GM18502 (cell line): Measurements from ENCODE around the gene KCNN1.
"Not testable (repeated sequence)": the region's sequence is repeated elsewhere in the genome, so short reads cannot be mapped to it uniquely, and the experiment has no call there.

Experiments used
- ATAC-seq: cut with Tn5 transposase; IDR thresholded peaks from one replicate; pipeline ENCODE4 v1.9.1; 2021; ENCODE audit warnings: mild to moderate bottlenecking; ENCODE audit not compliant: unreplicated experiment, poor library complexity

Gene KCNN1

GRCh38 chr19:17966550-17967256, at the start of gene KCNN1:
KCNN1 (plus strand) TSS chr19:17967107; CDS start chr19:17973889, 6,782 bp downstream.
- no peak for ATAC-seq

GRCh38 chr19:17918151-17918550, 48.8 kb upstream of the KCNN1 start:
- ATAC-seq = not testable (repeated sequence)

DNA sequence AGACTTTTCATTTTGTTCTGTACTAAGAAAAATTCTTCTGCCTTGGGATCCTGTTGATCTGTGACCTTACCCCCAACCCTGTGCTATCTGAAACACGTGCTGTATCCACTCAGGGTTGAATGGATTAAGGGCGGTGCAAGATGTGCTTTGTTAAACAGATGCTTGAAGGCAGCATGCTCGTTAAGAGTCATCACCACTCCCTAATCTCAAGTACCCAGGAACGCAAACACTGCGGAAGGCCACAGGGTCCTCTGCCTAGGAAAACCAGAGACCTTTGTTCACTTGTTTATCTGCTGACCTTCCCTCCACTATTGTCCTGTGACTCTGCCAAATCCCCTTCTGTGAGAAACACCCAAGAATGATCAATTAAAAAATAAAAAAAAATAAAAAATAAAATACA, 47.8 kb upstream of the KCNN1 start:
- ATAC-seq = not testable (repeated sequence)

GRCh38 chr19:17920527-17920926, 46.4 kb upstream of the KCNN1 start:
- no peak for ATAC-seq

DNA sequence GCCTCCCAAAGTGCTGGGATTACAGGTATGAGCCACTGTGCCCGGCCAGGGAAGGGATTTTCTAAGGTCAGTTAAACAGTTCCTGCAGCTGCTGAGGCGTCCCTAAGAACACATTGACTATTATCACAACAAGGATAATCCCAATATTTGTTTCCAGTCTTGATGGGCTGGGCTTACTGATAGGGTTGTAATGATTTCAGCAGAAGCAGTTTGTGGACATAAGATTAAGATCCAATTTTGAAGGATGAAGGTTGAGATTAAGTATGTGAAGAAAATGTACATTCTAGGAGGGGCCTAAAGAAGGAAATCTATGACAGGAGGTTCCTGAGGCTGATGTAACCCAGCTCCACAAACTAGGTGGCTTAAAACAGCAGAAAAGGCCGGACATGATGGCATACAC, 44.8 kb upstream of the KCNN1 start:
- no peak for ATAC-seq

DNA sequence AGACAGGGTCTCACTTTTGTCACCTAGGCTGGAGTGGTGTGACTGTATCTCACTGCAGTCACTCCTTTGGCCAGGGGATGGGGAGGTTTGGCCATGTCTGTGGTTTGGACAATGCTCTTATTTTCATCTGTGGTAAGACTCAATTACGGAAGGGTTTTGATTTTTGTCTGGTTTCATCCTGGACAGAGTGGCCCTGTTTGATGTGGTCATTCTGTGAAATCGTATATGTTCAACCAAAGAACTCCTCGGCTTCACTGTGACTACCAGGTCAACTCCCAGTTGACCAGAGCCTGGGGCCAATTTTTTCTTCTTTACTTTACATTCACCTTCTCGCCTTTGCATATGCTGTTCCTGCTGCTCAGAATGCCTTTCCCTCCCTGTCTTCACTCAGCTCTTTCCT, 40.9 kb upstream of the KCNN1 start:
- ATAC-seq = no peak

DNA sequence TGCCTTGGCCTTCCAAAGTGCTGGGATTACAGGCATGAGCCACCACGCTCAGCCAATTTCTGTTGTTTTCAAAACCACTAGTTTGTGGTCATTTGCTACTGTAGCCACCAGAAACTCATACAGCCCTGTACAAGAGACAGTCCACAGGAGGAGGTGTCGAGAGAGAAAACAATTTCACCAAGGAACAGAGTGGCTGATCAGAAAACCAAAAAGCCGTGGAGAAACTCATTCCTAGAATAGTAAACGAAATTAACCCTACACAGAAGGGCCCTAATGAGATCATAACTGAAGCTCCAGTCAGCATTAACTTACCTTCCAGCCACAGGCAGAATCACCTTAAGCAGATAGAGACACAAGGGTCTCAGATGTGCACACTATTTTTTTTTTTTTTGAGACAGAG, 37.9 kb upstream of the KCNN1 start:
- ATAC-seq = no peak

DNA sequence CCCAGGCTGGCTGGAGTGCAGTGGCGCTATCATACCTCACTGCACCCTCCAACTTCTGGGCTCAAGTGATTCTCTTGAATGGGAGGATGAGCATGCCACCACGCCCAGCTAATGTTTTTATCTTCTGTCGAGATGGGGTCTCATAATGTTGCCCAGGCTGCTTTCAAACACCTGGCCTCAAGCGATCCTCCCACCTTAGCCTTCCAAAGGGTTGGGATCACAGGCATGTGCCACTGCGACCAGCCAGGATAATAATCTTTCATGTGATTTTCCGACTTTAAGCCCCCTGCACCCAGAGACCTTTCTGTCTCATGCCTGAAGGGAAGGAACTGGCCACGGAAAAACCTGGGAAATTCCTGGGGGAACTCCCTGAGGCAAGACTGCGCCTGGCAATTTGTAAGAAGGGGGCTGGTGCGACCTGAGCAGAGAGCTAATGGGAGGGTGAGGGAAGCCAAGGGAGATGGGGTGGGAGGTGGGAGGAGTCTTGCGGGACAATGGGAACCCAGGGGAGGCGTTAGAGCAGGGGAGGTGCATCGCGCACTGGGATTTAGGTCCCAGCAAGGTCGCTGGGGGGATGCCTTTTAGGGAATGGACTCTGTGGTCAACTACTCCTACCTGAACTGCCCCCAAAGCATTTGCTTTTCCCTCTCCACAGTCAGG, 35.2 kb upstream of the KCNN1 start:
- ATAC-seq = no peak

DNA sequence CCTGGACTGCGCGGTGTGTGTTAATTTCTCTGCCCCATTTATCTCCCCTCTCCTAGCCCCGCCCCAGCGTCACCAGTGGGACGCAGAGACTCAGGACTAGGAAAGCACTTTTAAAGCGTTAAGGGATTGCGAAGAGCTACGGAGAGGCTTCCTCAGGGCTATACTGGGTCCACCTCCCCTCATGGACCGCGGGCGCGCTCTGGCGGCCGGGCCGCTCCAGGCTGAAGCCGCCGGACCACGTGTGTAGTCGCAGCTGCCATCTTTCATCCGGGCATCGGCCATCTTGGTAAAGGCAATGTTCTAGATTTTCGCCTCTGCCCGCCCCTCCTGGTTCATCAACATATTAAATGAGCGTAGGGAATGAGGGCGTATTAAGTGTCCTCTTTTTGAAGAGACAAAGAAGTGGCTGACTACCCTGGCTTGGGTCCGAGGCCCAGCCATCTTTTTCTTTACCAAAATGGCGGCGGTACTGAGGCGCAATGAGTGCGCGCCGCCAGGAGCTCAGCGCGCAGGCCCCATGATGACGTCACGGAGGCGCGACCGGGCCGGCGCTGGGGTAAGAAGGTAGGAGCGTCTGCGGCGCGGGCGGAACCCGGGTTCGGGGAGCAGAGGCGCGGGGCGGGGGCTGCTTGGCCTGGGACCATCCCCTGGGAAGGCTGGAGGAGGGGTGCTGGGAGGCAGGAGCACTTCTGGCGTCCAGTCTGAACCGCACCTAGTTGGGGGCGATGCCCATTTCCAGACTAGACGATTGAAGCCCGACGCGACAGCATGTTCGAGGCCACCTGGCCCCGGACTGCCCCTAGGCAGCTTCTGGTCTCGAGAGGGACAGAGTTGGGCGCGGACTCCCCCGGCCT, 34.2 kb upstream of the KCNN1 start, which contains the start of gene CCDC124:
TSS of gene CCDC124 (plus strand) at position 531 of the 854 bp plus-strand sequence. CDS start 3,406 bp downstream, outside the sequence.
- ATAC-seq = peak; percentile 76

- ATAC-seq = no peak
Measured at GRCh38 chr19:17933414-17934129, 33.3 kb upstream of the KCNN1 start.

DNA sequence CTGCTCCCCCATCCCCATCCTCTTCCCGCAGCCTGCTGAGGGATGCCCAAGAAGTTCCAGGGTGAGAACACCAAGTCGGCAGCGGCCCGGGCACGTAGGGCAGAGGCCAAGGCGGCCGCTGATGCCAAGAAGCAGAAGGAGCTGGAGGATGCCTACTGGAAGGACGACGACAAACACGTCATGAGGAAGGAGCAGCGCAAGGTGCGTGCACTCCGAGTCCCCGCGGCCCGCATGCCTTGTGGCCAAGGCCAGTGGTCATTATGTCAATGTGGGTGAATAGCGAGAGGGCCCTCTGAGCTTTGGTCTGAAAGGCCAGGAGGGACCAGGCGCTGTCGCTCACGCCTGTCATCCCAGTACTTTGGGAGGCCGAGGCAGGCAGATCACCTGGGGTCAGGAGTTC, 30.5 kb upstream of the KCNN1 start:
- ATAC-seq = no peak

DNA sequence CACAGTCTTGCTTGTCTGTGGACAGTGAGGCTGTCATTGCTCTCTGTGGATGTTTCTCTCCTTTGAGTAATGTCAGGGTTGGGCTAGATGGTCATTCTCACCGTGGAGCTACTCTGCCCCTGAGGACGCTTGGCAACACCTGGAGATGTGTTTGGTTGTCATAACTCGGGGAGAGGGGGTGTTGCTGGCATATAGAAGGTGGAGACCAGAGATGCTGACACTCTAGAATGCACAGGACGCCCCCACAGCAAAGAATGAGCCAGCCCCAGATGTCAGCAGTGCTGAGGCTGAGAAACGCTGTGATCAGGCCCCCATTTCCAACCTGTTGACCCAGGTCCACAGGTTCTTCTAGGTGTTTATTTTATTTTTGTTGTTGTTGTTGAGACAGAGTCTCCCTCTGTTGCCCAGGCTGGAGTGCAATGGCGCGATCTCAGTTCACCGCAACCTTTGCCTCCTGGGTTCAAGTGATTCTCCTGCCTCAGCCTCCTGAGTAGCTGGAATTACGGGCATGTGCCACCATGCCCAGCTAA, 29.5 kb upstream of the KCNN1 start:
- ATAC-seq = no peak

DNA sequence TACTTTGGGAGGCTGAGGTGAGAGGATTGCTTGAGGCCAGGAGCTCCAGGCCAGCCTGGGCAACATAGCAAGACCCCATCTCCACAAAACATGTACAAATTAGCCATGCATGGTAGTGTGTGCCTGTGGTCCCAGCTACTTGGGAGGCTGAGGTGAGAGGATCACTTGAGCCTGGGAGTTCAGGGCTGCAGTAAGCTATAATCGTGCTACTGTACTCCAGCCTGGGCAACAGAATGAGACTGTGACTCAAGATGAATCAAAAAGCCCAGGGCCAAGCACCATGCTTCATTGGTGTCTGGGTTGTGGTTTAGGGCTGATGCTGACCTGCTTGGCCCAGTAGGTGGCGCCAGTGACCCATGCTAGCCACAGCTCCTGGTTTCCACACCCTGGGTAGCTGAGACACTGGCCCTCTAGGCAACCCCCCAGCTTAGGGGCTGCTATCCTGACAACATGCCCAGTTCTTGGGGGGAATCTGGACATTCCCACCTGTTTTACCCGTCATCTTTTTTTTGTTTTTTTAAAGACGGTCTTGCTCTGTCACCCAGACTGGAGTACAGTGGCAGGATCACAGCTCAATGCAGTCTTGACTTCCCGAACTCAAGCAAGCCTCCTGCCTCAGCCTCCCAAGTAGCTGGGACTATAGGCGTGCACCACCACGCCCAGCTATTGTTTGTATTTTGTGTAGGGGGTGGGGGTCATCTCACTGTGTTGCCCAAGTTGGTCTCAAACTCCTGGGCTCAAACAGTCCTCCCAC, 28.6 kb upstream of the KCNN1 start:
- ATAC-seq = no peak

DNA sequence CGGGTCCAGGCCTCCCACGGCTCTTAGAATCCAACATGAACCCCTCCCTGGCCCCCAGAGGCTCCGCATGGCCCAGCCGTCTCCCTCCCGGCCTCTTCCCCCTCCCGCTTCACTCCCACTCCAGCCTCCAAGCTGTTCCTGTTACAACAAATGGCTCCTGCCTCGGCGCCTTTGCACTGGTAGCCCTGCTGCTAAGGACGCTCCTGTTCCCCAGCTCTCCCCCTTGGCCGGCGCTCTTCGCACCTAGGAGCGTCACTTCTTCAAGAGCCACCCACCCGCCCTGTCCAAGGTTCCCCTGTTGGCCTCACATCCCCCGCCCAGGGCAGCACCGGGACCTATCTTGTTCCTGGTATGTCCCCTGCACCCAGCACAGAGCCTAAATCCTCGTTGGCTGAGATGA, 24.7 kb upstream of the KCNN1 start:
- ATAC-seq = no peak

- ATAC-seq = no peak
Measured at GRCh38 chr19:17942582-17943273, 24.2 kb upstream of the KCNN1 start.

DNA sequence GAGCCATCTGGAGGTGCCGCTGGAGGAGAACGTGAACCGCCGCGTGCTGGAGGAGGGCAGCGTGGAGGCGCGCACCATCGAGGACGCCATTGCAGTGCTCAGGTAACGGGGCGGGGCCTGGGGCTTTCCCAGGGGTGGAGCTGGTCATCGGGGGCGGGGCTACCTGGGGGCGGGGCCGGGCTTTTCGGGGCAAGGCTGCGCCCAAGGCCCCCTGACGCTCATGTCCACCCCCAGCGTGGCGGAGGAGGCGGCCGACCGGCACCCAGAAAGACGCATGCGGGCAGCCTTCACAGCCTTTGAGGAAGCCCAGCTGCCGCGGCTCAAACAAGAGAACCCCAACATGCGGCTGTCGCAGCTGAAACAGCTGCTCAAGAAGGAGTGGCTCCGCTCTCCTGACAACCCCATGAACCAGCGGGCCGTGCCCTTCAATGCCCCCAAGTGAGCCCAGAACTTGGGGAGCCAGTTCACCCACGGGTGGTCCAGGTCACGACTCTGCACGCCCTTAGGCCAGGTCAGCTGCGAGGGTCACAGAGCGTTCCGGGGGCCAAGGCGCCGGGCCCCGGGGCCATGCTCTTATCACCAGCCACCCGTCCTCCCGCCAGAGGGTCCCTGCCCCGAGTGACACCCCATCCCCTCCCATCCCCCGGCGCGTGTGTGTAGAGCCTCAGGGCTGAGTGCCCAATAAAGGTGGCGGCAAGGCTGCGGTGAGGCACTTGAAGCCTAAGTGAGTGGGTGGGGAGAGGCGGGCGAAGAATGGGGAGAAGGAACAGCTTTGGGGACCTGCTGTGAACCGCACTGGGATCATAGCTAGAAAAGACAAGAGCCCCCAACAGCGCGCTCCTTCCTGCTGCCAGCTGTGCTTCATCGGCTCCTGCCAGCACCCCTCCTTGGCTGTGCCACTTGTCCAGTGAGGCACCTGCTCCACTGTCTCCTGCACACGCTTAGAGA, 23.4 kb upstream of the KCNN1 start:
- no peak for ATAC-seq

DNA sequence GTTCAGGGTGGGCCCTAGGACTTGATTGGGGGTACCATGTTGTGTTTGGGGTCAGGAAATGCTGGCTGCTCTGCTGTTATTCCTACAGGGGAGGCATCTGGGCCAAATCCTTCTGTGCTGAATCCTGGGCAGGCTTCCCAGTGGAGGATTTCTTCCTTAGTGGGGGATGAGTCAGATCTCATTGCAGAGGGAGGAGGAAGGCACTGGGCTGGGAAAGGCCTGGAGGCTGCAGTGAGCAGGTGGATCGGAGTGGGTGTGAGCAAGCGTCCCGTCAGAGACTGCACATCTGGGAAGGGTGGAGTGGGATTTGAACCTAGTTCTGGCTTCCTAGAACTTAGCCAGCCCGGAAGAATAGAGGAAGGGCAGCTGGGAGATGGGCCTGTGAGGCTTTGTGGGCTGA, 22.6 kb upstream of the KCNN1 start:
- ATAC-seq = no peak
